Tibial nerve (tissue), 4 donors: ENCODE results near the gene HADHA. TPM values are rescaled to one million over a fixed set of nuclear protein-coding genes. Genes with fewer than 3 reads are reported as not detected.
"Not testable (repeated sequence)": the region's sequence is repeated elsewhere in the genome, so short reads cannot be mapped to it uniquely, and the experiment has no call there.

Experiments used
- DNase-seq, 2 donors: peaks; one replicate each; pipeline ENCODE4 v3.0.0-alpha.2; 2019; ENCODE audit warnings: low spot score in 2 of 2
- H3K27ac ChIP-seq, 4 donors: fragments of 200-600 bp; sonication (generic) in 3 of 4; one replicate each; pipeline ENCODE4 v1.5.1; 2017 to 2019; ENCODE audit warnings: mild to moderate bottlenecking in 1 of 4
- H3K27me3 ChIP-seq, 2 donors: fragments of 200-600 bp; sonication (generic) in 1 of 2; one replicate each; pipeline versions ENCODE4 v1.5.1 to v1.6.0; 2017 to 2019
- H3K36me3 ChIP-seq, 3 donors: fragments of 200-600 bp; sonication (generic); one replicate each; pipeline ENCODE4 v1.5.1; 2018 to 2019
- H3K4me1 ChIP-seq, 4 donors: fragments of 200-600 bp; sonication (generic) in 3 of 4; one replicate each; pipeline ENCODE4 v1.5.1; 2017 to 2019
- H3K4me3 ChIP-seq, 4 donors: fragments of 200-600 bp; sonication (generic) in 3 of 4; one replicate each; pipeline ENCODE4 v1.5.1; 2017 to 2019; ENCODE audit warnings: mild to moderate bottlenecking in 1 of 4, moderate library complexity in 1 of 4
- H3K9me3 ChIP-seq, 4 donors: fragments of 200-600 bp; sonication (generic) in 3 of 4; one replicate each; pipeline ENCODE4 v1.5.1; 2017 to 2019
- EP300 ChIP-seq, 2 donors: sonication (generic); formaldehyde crosslinking; IDR thresholded peaks; one replicate each; pipeline ENCODE4 v1.6.1; 2017; ENCODE audit warnings: antibody characterized with exemption in 2 of 2, mild to moderate bottlenecking in 1 of 2
- POLR2A ChIP-seq, 2 donors: fragments of 450-650 bp; IDR thresholded peaks; one replicate each; pipeline ENCODE4 v1.6.1; 2017; ENCODE audit warnings: antibody characterized with exemption in 2 of 2, mild to moderate bottlenecking in 2 of 2, moderate library complexity in 2 of 2
- WGBS, 2 donors: methylation state at CpG; one replicate each; pipeline ENCODE4 v1.1.5; 2018; 5-methylcytosine and 5-hydroxymethylcytosine counted together
- total RNA-seq, 4 donors: library from RNA; depleted of rRNA; stranded (reverse); fragments of >200 nt; gene quantifications; one replicate each; pipeline ENCODE4 v1.1.0, GENCODE V29; 2016
- TF ChIP-seq, protein P1 (sequence below), 5 experiments: fragments of 200-600 bp in 3 of 5; fragments of 450-650 bp in 2 of 5; sonication (generic) in 3 of 5; IDR thresholded peaks; one replicate each; pipeline ENCODE4 v1.5.1; 2016 to 2019; ENCODE audit warnings: antibody characterized with exemption in 5 of 5, mild to moderate bottlenecking in 3 of 5, moderate library complexity in 2 of 5

The HADHA gene
- total RNA-seq, 4 donors from 2014 or later = 91.8 to 115 (median 104) TPM

DNA sequence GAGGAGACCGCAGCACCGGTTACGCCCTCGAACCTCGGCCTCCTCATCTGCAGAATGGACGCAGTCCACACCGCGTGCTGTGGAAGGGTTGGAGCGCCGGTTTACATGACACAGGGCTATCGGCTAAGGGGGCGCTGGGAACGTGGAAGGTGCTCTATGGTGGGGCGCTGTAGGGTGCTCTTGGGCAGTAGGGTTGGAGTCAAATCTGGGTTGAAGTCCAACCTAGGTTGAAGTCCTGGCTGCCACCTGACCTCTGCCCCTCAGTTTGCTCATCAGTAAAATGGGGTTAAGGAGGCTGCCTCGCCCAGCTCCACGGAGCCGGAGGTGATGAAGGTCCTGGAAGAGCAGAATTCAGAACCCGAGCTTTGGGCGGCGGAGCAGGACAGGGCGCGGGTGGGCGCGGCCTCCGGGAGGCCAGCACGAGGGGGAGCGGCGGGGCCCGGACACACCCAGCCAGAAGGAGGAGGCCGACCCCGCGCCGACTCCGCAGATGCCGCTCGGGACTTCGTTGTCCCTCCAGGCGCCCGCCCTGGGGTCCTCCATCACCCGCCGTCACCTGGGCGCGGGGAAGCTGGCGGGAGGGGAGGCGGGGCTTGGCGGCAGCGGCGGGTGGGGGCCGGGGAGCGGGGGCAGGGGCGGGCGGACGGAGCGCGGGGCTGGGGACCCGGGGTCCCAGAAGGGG lies 72.1 kb downstream of the HADHA start:
- H3K4me3 ChIP-seq = peak overlapping the region in 3 of 4 donors; percentile 11 to 49 (median 18)
- WGBS, 2 donors = 41 to 51% methylated on average over 18 to 25 of the region's 56 CpGs

DNA sequence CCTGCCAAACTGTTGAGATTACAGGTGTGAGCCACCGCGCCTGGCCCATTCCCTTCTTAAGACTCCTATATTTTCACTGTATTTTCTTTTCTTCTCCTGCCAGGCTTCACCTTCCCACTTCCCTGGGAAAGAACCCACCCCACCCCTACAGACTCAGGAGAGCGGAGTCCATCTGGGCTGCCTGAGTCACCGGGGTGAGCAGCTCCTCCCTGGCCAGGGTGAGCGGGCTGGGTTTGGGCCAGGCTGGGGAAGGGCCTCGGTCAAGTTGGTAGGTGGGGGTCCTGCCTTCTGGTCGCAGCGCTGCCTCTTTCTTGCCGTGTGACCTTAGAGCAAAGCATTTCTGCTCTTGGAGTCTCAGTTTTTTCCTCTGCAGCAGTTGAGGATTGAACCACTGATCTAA lies 73.6 kb downstream of the HADHA start:
- Histone ChIP-seq H3K36me3 (no peaks in the 10 kb centered on the region), H3K27ac (no peak overlapping the region), H3K4me3 (no peak overlapping the region), H3K9me3 (no peaks in the 10 kb centered on the region), H3K27me3 (peaks cover 0 to 43% of the 10 kb centered on the region in 2 donors), H3K4me1 (peaks cover 0 to 22% (median 10%) of the 10 kb centered on the region in 4 donors)
- DNase-seq = no peak
- WGBS, 2 donors = 87 to 88% methylated on average over 9 of the region's 9 CpGs
- TF ChIP-seq EP300 (IDR thresholded peaks at IDR 0.05) (no peak), POLR2A (IDR thresholded peaks at IDR 0.05) (no peak)
- TF ChIP-seq, protein P1, sequence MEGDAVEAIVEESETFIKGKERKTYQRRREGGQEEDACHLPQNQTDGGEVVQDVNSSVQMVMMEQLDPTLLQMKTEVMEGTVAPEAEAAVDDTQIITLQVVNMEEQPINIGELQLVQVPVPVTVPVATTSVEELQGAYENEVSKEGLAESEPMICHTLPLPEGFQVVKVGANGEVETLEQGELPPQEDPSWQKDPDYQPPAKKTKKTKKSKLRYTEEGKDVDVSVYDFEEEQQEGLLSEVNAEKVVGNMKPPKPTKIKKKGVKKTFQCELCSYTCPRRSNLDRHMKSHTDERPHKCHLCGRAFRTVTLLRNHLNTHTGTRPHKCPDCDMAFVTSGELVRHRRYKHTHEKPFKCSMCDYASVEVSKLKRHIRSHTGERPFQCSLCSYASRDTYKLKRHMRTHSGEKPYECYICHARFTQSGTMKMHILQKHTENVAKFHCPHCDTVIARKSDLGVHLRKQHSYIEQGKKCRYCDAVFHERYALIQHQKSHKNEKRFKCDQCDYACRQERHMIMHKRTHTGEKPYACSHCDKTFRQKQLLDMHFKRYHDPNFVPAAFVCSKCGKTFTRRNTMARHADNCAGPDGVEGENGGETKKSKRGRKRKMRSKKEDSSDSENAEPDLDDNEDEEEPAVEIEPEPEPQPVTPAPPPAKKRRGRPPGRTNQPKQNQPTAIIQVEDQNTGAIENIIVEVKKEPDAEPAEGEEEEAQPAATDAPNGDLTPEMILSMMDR (IDR thresholded peaks at IDR 0.05) = no peak

More for the DNA sequence above, 72.1 kb downstream of the HADHA start:
- no peak overlapping the region for H3K27ac ChIP-seq
- no peaks in the 10 kb centered on the region for H3K9me3 ChIP-seq
- H3K27me3 ChIP-seq = peaks cover 0 to 46% of the 10 kb centered on the region in 2 donors
- H3K36me3 ChIP-seq = no peaks in the 10 kb centered on the region
- peaks cover 0 to 22% (median 10%) of the 10 kb centered on the region in 4 donors for H3K4me1 ChIP-seq
- TF ChIP-seq EP300 (IDR thresholded peaks at IDR 0.05) (no peak), POLR2A (IDR thresholded peaks at IDR 0.05) (no peak)
- TF ChIP-seq, protein P1 (IDR thresholded peaks at IDR 0.05) = no peak
- no peak for DNase-seq

DNA sequence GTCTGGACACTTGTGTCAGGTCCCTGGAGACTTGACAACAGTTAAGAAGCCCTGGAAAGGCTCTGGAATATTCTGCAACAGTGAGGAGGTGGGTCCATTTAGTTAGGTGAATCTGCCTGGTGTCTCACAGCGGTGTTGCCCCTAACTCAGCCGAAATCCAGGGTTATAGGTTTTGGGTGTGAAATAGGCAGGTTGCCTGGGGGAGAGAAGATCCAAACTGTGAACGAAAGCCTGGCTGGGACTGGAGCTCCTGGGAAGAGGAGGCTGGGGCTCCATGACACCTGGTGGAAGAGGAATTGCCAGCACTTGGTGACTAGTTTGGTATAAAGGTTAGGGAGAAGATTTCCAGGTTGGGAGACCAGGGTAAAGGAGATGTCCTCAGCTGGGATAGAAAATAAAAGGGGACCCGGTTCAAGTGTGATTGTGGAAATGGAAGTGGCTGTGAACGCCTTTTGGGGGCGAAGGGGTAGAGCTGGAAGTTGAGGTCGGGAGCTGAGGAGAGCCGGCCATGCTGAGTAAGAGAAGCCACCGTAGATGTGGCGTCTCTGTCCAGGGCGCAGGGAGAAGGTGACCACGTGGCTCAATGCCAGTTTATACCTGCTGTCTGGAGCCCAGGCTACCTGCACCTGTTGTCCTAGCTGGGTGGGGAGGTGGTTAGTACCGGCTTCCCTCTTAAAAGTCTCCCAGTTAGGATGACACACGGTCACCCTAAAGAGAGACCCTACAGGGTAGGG lies 74.6 kb downstream of the HADHA start:
- WGBS, 2 donors = 83% methylated on average over 14 of the region's 14 CpGs
- H3K9me3 ChIP-seq = no peaks in the 10 kb centered on the region
- no peaks in the 10 kb centered on the region for H3K36me3 ChIP-seq
- TF ChIP-seq EP300 (IDR thresholded peaks at IDR 0.05) = no peak
- no peak for TF ChIP-seq POLR2A (IDR thresholded peaks at IDR 0.05)
- TF ChIP-seq, protein P1 (IDR thresholded peaks at IDR 0.05) = no peak
- peaks cover 0 to 22% (median 10%) of the 10 kb centered on the region in 4 donors for H3K4me1 ChIP-seq
- H3K27me3 ChIP-seq = peaks cover 0 to 34% of the 10 kb centered on the region in 2 donors
- no peak overlapping the region for H3K27ac ChIP-seq
- DNase-seq = no peak
- H3K4me3 ChIP-seq = no peak overlapping the region

DNA sequence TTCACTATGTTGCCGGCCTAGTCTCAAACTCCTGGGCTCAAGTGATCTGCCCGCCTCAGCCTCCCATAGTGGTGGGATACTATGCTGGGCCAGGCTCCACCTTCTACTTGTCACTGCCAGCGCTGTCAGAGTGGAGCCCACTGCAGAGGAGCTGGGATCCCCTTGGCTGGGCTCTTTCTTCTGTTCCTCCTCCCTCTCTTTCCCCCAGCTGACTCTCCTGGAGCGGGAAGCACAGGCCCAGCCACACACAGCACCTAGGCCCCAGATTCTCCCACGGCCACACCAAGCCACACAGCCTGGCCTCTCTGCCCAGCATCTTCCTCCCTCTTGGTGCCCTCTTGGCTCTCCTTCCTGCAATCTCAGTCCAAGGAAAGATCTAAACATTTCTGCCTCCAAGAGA lies 75.2 kb downstream of the HADHA start:
- TF ChIP-seq EP300 (IDR thresholded peaks at IDR 0.05) (no peak), POLR2A (IDR thresholded peaks at IDR 0.05) (no peak)
- TF ChIP-seq, protein P1 (IDR thresholded peaks at IDR 0.05) = no peak
- no peak for DNase-seq
- H3K36me3 ChIP-seq = no peaks in the 10 kb centered on the region
- H3K9me3 ChIP-seq = no peaks in the 10 kb centered on the region
- H3K4me1 ChIP-seq = peaks cover 0 to 20% (median 10%) of the 10 kb centered on the region in 4 donors
- 90 to 97% methylated on average over 5 of the region's 5 CpGs for WGBS, 2 donors
- no peak overlapping the region for H3K27ac ChIP-seq
- no peak overlapping the region for H3K4me3 ChIP-seq
- H3K27me3 ChIP-seq = peaks cover 0 to 27% of the 10 kb centered on the region in 2 donors

DNA sequence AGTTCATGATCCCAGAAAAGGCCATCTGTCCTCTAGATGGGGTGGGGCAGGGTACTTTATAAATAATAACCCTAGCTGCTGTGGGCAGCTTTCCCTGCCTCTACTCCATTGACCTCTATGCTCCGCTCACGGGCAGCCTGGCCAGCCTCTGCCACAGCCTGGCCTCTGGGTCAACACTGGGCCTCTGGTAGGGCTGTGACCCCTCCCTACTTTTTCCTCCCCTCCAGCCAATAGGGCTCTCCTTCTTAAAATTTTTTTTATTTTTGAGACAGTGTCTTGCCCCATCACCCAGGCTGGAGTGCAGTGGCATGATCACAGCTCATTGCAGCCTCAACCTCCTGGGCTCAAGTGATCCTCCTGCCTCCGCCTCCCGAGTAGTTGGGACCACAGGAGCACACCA lies 75.6 kb downstream of the HADHA start:
- TF ChIP-seq POLR2A (IDR thresholded peaks at IDR 0.05) (no peak), EP300 (IDR thresholded peaks at IDR 0.05) (no peak)
- TF ChIP-seq, protein P1 (IDR thresholded peaks at IDR 0.05) = no peak
- DNase-seq = no peak
- H3K27me3 ChIP-seq = peaks cover 0 to 23% of the 10 kb centered on the region in 2 donors
- H3K27ac ChIP-seq = no peak overlapping the region
- no peaks in the 10 kb centered on the region for H3K9me3 ChIP-seq
- 81 to 83% methylated on average over 4 of the region's 4 CpGs for WGBS, 2 donors
- no peak overlapping the region for H3K4me3 ChIP-seq
- H3K36me3 ChIP-seq = no peaks in the 10 kb centered on the region
- peaks cover 0 to 15% (median 8%) of the 10 kb centered on the region in 4 donors for H3K4me1 ChIP-seq

DNA sequence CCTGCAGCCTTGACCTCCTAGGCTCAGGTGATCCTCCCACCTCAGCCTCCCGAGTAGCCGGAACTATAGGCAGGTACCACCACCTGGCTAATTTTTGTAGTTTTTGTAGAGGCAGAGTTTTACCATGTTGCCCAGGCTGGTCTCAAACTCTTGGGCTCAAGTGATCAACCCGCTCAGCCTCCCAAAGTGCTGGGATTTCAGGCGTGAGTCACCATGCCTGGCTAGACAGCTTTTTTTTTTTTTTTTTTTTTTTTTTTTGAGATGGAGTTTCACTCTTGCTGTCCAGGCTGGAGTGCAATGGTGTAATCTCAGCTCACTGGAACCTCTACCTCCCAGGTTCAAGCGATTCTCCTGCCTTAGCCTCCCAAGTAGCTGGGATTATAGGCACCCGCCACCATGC lies 77.9 kb downstream of the HADHA start:
- H3K36me3 ChIP-seq, H3K4me1 ChIP-seq, H3K9me3 ChIP-seq, H3K27me3 ChIP-seq, H3K27ac ChIP-seq, H3K4me3 ChIP-seq, DNase-seq: not testable (repeated sequence)
- 91 to 96% methylated on average over 6 of the region's 6 CpGs for WGBS, 2 donors
